ENCODE data around the gene PCSK6. TPM values are rescaled to one million over a fixed set of nuclear protein-coding genes. Genes with fewer than 3 reads are reported as not detected.

The PCSK6 gene
- total RNA-seq, 1 donor from 2014 or later = 1.3 TPM

- no peaks in the 10 kb centered on the region for H3K4me1 ChIP-seq (ENCODE audit: insufficient read depth, low read length)
- no peak overlapping the region for H3K4me2 ChIP-seq (ENCODE audit: low read length)
- H3K4me3 ChIP-seq (ENCODE audit: insufficient read depth, low read depth, low read length) = no peak overlapping the region
- TF ChIP-seq CTCF (IDR thresholded peaks at IDR 0.05; ENCODE audit: insufficient read depth, low read depth, low read length) = no peak
- no peak for TF ChIP-seq EZH2 (IDR thresholded peaks at IDR 0.05; ENCODE audit: insufficient read depth, low read length)
- Mint-ChIP-seq H3K27ac (ENCODE audit: unreplicated experiment) (no peak overlapping the region), H3K36me3 (ENCODE audit: low read depth, unreplicated experiment) (no peaks in the 10 kb centered on the region), H3K4me3 (ENCODE audit: unreplicated experiment) (no peak overlapping the region), H3K27me3 (ENCODE audit: low read depth, unreplicated experiment) (peaks cover 29% of the 10 kb centered on the region), H3K9me3 (ENCODE audit: unreplicated experiment) (no peaks in the 10 kb centered on the region), H3K4me1 (ENCODE audit: low read depth, unreplicated experiment) (peaks cover 7% of the 10 kb centered on the region)
- H2AFZ ChIP-seq (ENCODE audit: low read depth, low read length) = no peak overlapping the region
- no peaks in the 10 kb centered on the region for H4K20me1 ChIP-seq (ENCODE audit: insufficient read depth, low read length)
- no peaks in the 10 kb centered on the region for H3K79me2 ChIP-seq (ENCODE audit: insufficient read depth, low read length)
- no peak overlapping the region for H3K27ac ChIP-seq (ENCODE audit: low read depth, low read length)
- H3K9ac ChIP-seq (ENCODE audit: low read length) = no peak overlapping the region
- no peaks in the 10 kb centered on the region for H3K36me3 ChIP-seq (ENCODE audit: insufficient read depth, low read length)
- no peak for DNase-seq (ENCODE audit: low read depth)
- no peak for FAIRE-seq
- H3K27me3 ChIP-seq (ENCODE audit: insufficient read depth, low read length) = no peaks in the 10 kb centered on the region
- no peaks in the 10 kb centered on the region for H3K9me3 ChIP-seq (ENCODE audit: insufficient read depth, low read depth, low read length)
Measured at GRCh38 chr15:101426761-101427333, 62.7 kb downstream of the PCSK6 start.

- no peaks in the 10 kb centered on the region for H3K4me1 ChIP-seq (ENCODE audit: insufficient read depth, low read length)
- H3K4me3 ChIP-seq (ENCODE audit: insufficient read depth, low read depth, low read length) = no peak overlapping the region
- Mint-ChIP-seq H3K9me3 (ENCODE audit: unreplicated experiment) (no peaks in the 10 kb centered on the region), H3K36me3 (ENCODE audit: low read depth, unreplicated experiment) (no peaks in the 10 kb centered on the region), H3K27me3 (ENCODE audit: low read depth, unreplicated experiment) (peaks cover 29% of the 10 kb centered on the region), H3K4me3 (ENCODE audit: unreplicated experiment) (no peak overlapping the region), H3K27ac (ENCODE audit: unreplicated experiment) (no peak overlapping the region), H3K4me1 (ENCODE audit: low read depth, unreplicated experiment) (peaks cover 7% of the 10 kb centered on the region)
- no peaks in the 10 kb centered on the region for H4K20me1 ChIP-seq (ENCODE audit: insufficient read depth, low read length)
- no peaks in the 10 kb centered on the region for H3K79me2 ChIP-seq (ENCODE audit: insufficient read depth, low read length)
- H3K9me3 ChIP-seq (ENCODE audit: insufficient read depth, low read depth, low read length) = no peaks in the 10 kb centered on the region
- TF ChIP-seq CTCF (IDR thresholded peaks at IDR 0.05; ENCODE audit: insufficient read depth, low read depth, low read length) (no peak), EZH2 (IDR thresholded peaks at IDR 0.05; ENCODE audit: insufficient read depth, low read length) (no peak)
- no peak overlapping the region for H3K9ac ChIP-seq (ENCODE audit: low read length)
- H3K36me3 ChIP-seq (ENCODE audit: insufficient read depth, low read length) = no peaks in the 10 kb centered on the region
- DNase-seq (ENCODE audit: low read depth) = no peak
- H3K4me2 ChIP-seq (ENCODE audit: low read length) = no peak overlapping the region
- no peak overlapping the region for H3K27ac ChIP-seq (ENCODE audit: low read depth, low read length)
- no peaks in the 10 kb centered on the region for H3K27me3 ChIP-seq (ENCODE audit: insufficient read depth, low read length)
- FAIRE-seq = no peak
- no peak overlapping the region for H2AFZ ChIP-seq (ENCODE audit: low read depth, low read length)
Measured at GRCh38 chr15:101425787-101426365, 63.6 kb downstream of the PCSK6 start.

GRCh38 chr15:101424984-101425383 lies 64.5 kb downstream of the PCSK6 start:
- H2AFZ ChIP-seq (ENCODE audit: low read depth, low read length) = no peak overlapping the region
- H3K4me3 ChIP-seq (ENCODE audit: insufficient read depth, low read depth, low read length) = no peak overlapping the region
- Mint-ChIP-seq H3K27me3 (ENCODE audit: low read depth, unreplicated experiment) (peaks cover 27% of the 10 kb centered on the region), H3K4me1 (ENCODE audit: low read depth, unreplicated experiment) (peaks cover 7% of the 10 kb centered on the region), H3K9me3 (ENCODE audit: unreplicated experiment) (no peaks in the 10 kb centered on the region), H3K36me3 (ENCODE audit: low read depth, unreplicated experiment) (no peaks in the 10 kb centered on the region), H3K4me3 (ENCODE audit: unreplicated experiment) (no peak overlapping the region), H3K27ac (ENCODE audit: unreplicated experiment) (no peak overlapping the region)
- no peaks in the 10 kb centered on the region for H3K9me3 ChIP-seq (ENCODE audit: insufficient read depth, low read depth, low read length)
- no peaks in the 10 kb centered on the region for H3K27me3 ChIP-seq (ENCODE audit: insufficient read depth, low read length)
- no peak for TF ChIP-seq EZH2 (IDR thresholded peaks at IDR 0.05; ENCODE audit: insufficient read depth, low read length)
- no peak for TF ChIP-seq CTCF (IDR thresholded peaks at IDR 0.05; ENCODE audit: insufficient read depth, low read depth, low read length)
- H3K27ac ChIP-seq (ENCODE audit: low read depth, low read length) = no peak overlapping the region
- H4K20me1 ChIP-seq (ENCODE audit: insufficient read depth, low read length) = no peaks in the 10 kb centered on the region
- H3K4me1 ChIP-seq (ENCODE audit: insufficient read depth, low read length) = no peaks in the 10 kb centered on the region
- H3K36me3 ChIP-seq (ENCODE audit: insufficient read depth, low read length) = no peaks in the 10 kb centered on the region
- no peaks in the 10 kb centered on the region for H3K79me2 ChIP-seq (ENCODE audit: insufficient read depth, low read length)
- DNase-seq (ENCODE audit: low read depth) (no peak), FAIRE-seq (no peak)
- no peak overlapping the region for H3K9ac ChIP-seq (ENCODE audit: low read length)
- H3K4me2 ChIP-seq (ENCODE audit: low read length) = no peak overlapping the region
